GM12873 (cell line): ENCODE results near the gene CMTM4.

Experiments used
- TF ChIP-seq, protein P1 (sequence below): IDR thresholded peaks from 2 replicates; pipeline ENCODE4 v1.5.1; 2012; ENCODE audit warnings: low read depth, mild to moderate bottlenecking, moderate library complexity, low read length, control low read depth; ENCODE audit not compliant: insufficient read depth; ENCODE audit errors: missing control alignments

The CMTM4 gene

DNA sequence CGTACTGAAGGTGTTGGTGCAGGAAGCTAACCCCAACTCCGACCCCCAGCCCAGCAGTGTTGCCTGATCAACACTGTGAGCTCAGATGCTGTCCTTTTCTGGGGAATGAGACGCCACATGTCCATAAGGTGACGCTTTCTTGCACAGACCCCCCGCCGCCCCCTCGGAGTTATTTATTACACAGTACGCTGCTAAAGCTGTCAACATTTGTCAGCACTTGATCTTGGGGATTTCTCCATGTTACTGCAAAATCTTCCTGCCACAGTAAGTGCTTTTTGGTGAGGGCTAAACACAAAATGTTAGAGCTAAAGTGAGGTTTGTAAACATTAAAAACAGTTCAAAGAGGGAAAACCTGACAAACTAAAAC is 76.1 kb downstream of the CMTM4 start:
- TF ChIP-seq, protein P1, sequence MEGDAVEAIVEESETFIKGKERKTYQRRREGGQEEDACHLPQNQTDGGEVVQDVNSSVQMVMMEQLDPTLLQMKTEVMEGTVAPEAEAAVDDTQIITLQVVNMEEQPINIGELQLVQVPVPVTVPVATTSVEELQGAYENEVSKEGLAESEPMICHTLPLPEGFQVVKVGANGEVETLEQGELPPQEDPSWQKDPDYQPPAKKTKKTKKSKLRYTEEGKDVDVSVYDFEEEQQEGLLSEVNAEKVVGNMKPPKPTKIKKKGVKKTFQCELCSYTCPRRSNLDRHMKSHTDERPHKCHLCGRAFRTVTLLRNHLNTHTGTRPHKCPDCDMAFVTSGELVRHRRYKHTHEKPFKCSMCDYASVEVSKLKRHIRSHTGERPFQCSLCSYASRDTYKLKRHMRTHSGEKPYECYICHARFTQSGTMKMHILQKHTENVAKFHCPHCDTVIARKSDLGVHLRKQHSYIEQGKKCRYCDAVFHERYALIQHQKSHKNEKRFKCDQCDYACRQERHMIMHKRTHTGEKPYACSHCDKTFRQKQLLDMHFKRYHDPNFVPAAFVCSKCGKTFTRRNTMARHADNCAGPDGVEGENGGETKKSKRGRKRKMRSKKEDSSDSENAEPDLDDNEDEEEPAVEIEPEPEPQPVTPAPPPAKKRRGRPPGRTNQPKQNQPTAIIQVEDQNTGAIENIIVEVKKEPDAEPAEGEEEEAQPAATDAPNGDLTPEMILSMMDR = no peak

DNA sequence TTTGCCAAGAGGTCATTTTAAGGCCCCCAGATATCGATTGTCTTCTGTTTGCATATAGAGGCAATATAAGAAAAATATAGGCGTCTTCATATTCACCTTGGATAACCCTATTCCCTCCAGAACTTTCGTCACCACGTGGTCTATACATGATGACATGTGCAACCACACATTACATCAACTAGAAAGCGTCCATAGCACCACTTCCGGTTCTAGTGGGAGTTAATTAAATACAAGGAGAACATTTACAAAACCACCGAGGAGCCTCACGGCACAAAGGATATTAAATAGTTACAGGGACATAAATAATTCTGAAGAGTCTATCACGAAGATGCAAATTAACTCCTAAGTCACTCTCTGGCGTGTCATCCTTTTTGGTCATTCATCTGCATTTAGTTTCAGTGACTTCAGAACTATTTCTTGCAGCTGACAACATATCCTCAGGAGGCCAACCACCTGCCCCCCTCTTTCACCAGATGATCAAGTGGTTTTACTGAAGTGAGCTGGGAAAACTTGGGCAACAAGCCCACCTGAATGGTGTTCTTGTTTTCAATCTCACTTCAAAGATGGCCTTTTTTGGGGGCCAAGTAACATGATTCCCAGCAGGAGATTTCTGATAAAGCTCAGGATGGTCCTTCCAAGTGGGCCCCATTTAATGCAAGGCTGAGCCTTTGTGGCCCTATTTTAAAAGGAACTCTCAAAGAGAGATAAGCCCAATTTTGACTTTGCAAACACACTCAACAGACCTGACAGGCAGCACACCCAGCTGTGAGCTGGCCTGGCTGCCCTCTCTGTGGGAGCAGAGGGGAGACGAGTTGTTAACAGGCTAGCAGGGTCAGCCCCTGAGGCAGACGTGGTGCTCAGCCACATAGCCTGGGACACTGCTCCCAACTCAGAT is 76.8 kb downstream of the CMTM4 start:
- TF ChIP-seq, protein P1 = no peak

DNA sequence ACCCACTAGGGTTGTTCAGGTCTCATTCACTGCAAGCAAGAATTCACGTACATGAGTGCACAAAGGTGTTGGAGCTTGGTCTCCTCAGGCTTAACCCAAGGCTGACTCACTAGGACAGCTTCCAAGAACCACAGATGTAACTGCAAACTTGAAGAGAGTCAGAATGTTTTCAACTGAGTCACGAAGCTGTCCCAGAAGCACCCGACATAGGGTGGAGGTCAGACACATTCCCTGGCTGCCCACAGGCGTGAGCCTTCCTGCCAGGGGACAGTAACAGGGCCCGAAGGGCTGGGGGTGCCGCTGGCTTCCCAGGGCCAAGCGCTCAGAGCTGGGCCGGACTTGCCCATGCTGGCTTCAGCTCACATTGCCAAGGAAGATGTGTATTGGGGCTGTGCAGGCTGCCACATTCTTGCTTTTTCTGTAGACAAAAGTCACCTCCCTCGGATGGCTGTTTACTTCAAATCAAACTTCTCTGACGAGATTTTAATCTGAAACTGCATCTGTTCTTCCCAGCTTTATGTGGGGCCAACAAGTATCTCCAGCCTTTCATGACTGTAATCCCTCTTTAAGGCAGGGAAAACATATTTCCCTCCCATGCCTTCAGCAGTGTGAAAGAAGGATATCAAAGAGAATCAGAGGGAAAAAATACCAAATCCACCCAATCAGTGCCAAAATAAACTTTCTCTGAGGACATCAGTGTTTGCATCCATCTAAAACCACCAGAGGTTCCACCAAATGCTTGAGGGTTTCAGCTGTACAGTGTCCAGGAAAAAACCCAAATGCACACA is 77.8 kb downstream of the CMTM4 start:
- TF ChIP-seq, protein P1 = no peak

DNA sequence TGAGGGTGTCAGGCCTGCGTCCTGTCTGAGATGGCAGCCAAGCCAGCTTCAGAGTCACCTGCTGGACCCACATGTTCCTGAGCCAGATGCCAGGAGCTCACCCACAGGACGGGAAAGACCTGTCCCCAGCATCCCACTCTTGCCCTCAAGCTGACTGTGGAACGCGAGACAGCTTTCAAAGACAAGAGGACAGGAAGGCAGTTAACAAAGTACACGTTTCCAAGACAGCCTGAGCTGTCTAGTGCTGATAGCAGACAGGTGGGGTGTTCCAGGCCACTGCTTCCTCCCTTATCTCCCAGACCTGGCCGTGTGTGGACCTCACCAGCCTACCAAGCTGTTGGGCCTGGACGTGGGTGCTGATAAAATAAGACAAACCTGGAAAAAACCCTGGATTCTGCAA is 78.8 kb downstream of the CMTM4 start:
- TF ChIP-seq, protein P1 = no peak

DNA sequence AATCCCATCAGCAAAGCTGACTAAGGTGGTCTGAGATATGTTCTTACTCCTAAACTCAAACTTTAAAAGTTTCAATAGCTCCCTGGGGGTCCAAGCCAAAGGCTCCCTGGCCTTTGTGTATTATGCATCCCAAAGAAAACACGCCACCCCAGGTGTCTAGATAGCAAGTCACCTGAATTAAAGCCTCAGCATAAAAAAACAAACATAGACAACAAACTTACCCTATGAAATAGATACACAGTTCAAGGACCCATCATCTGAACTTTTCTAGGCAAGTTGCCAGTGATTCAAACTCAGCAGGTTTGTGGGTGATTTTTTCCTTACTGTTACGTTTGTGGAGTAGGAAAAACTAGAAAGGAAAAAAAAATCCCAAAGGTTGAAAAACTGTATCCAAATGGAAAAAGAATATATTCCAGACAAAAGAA is 79.5 kb downstream of the CMTM4 start:
- TF ChIP-seq, protein P1 = no peak

DNA sequence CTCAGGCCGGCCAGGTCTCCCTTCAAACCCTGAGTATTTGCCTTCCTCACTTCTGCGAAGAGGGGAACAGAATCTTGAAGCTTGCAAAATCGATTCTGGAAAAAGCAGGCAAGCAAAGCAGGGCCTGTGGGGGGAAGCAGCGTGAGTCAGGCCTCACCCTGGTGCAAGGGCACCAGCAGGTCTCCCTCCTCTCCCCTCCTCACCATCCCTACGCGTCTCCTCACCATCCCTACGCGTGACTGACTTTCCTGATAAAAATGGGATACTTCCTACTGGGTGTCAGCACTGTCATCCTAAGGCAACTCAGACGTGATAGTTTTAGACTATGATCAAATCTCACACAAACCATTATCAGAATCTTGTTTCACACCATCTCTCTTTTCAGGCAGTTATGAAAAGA is 80.0 kb downstream of the CMTM4 start:
- TF ChIP-seq, protein P1 = no peak

DNA sequence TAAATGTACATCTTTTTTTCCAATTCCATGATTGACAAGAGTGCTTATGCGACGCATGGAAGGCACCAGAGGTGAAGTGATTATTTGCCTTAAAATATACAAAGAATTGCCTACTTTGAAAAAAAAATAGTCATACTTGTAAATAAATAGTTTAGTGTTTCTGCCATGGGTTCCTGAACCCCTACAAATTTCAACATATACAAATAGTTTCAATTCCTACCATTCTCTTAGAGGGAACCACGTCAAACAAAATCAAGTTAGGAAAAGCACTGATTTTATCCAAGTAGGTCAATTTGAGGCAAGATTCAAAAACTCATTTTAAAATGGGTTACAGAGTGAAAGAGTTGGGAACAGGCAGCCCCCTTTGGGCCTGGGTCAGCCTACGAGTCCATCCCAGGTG is 80.4 kb downstream of the CMTM4 start:
- TF ChIP-seq, protein P1 = no peak
